Astrocyte of the cerebellum (primary cell): Measurements from ENCODE around the gene PHKG2.

Source experiments
- DNase-seq: peaks from one replicate; pipeline ENCODE4 v3.0.0-alpha.2; 2011; ENCODE audit warnings: low read depth
- H3K4me3 ChIP-seq: 2 replicates; pipeline ENCODE4 v1.5.1; 2011; ENCODE audit warnings: mild to moderate bottlenecking, low read depth, low read length, moderate library complexity
- in situ Hi-C: cut with HindIII; loops from 2 replicates; pipeline ENCODE4 v1.10.0; 2017; ENCODE audit warnings: low sequenced_read_pairs
- TF ChIP-seq, protein P1 (sequence below): IDR thresholded peaks from 2 replicates; pipeline ENCODE4 v1.5.1; 2012; ENCODE audit warnings: low read length, low read depth, moderate library complexity, mild to moderate bottlenecking; ENCODE audit errors: missing control alignments

The PHKG2 gene

DNA sequence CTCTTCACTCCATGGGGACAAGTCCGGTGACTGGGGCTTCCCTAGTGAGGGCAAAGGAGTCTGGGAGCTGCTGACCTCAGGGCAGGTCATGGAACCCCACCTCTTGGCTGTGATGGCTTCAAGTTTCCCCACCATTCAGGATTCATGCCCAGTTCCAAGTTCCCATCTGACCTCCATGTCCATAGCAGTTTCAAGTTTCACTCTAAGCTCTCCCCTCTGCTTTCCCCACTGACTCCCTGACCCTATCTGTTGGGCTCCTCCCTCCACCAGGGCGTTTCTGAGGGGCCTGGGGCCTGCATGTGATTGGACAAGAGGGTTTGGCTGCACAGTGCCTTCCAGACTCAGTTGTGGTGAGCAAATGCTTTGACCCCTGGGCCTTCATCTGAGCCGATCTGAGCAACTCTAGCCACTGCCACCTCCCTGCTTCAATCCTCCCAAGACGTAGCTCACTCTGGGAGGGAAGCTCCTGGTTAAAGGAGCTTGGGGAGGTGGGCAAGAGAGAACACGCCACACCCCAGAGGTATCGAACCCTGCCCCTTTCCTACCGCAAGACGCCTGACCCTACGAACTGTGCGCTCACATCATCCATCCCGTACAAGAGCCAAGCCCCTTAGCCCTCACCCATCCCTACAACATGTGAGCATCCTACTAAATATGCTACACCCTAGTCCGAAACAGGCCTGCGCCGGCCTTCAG is 30.5 kb downstream of the PHKG2 start:
- no peak for DNase-seq
- H3K4me3 ChIP-seq: no peak overlapping the region
- in situ Hi-C loops: no loop called here
- TF ChIP-seq, protein P1, sequence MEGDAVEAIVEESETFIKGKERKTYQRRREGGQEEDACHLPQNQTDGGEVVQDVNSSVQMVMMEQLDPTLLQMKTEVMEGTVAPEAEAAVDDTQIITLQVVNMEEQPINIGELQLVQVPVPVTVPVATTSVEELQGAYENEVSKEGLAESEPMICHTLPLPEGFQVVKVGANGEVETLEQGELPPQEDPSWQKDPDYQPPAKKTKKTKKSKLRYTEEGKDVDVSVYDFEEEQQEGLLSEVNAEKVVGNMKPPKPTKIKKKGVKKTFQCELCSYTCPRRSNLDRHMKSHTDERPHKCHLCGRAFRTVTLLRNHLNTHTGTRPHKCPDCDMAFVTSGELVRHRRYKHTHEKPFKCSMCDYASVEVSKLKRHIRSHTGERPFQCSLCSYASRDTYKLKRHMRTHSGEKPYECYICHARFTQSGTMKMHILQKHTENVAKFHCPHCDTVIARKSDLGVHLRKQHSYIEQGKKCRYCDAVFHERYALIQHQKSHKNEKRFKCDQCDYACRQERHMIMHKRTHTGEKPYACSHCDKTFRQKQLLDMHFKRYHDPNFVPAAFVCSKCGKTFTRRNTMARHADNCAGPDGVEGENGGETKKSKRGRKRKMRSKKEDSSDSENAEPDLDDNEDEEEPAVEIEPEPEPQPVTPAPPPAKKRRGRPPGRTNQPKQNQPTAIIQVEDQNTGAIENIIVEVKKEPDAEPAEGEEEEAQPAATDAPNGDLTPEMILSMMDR: no peak

DNA sequence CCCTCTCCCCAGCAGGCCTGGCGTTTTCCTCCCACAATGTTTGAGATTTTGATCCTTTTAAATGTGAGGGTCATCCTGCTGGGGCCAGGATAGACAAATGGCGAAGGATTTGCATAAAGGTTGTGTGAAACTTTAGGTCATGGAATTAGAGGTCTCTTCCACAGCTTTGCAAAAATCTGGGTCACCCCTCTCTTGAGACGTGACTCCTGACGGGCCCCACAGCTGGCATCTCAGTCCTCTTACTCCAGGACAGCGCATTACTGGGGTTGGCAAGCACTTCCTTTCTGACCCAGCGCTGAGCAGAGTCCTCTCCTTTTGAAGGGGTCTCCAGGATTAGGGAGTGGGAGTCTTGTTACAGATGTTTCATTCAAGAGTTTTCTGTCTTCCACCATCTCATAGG is 31.4 kb downstream of the PHKG2 start:
- no peak overlapping the region for H3K4me3 ChIP-seq
- DNase-seq: no peak
- TF ChIP-seq, protein P1: no peak
- in situ Hi-C loops: no loop called here

DNA sequence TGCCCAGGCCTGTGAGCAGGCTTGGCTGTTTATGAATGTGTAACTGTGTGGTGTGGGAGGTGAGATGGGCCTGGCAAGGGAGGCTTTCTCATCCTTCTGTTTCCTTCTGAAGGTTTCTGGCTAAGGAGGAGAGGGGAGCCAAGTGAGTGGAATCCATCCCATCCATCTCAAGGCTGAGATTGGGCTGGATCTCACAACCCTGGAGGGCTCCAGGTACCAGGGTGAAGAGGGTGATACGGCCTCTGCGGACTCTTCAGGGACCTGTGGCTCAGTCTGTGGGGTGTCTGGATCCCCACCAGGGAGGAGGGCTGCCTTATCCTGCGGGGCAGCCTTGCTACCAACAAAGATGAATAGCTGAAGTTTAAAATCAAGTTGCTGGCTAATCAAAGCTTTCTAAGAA is 31.8 kb downstream of the PHKG2 start:
- H3K4me3 ChIP-seq: no peak overlapping the region
- in situ Hi-C loops: loop anchor here (10.0 kb wide), 1 partner anchor 95 kb away; no protein-coding TSS in a partner anchor
- TF ChIP-seq, protein P1: no peak
- no peak for DNase-seq

DNA sequence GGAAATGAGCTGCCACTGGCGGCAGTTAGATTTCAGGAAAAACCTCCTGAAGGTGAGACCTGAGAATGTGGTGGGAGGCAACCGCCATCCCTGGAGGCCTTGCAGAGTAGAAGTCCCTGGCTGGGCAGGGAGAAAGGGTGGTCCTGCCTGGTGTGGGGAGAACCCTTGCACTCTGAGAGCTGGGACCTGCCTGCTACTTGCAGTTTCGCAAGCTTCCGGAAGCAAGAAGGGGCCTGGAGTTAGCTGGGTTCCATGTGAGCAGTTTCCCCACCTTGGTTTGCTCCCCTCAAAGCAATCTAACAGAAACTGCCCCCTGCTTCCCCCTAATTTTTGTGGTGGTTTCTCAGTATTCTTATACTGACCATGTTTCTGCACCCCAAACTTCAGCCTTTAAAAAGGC is 32.3 kb downstream of the PHKG2 start:
- no peak for DNase-seq
- in situ Hi-C loops: loop anchor here (10.0 kb wide), 1 partner anchor 94 kb away; no protein-coding TSS in a partner anchor
- TF ChIP-seq, protein P1: no peak
- H3K4me3 ChIP-seq: no peak overlapping the region

DNA sequence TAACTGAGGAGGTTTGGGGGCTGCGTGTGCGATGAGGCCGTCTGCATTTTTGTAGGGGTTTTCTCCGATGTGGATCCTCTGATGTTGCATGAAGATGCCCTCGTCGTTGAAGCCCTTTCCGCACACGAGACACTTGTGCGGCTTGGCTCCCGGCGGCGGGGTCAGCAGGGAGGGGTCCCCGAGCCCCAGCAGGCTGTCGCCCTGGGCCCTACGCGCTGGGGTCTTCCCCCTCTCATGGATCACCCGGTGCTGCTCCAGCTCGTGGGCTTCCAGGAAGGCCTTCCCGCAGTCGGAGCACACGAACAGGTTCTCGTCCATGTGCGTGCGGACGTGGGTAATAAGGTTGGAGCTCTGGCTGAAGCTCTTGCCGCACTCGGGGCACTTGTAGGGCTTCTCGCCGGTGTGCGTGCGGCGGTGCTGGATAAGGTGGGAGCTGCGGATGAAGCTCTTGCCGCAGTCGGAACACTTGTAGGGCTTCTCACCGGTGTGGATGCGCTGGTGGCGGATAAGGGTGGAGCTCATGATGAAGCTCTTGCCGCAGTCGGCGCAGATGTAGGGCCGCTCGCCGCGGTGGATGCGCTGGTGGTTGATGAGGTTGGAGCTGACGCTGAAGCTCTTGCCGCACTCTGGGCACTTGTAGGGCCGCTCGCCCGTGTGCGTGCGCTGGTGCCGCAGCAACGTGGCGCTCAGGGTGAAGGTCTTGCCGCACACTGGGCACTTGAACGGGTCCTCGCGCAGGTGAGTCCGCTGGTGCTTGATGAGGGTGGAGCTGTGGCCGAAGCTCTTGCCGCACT is 34.5 kb downstream of the PHKG2 start:
- DNase-seq: no peak
- no peak overlapping the region for H3K4me3 ChIP-seq
- TF ChIP-seq, protein P1: no peak
- in situ Hi-C loops: loop anchor here (10.0 kb wide), 1 partner anchor 92 kb away; no protein-coding TSS in a partner anchor

DNA sequence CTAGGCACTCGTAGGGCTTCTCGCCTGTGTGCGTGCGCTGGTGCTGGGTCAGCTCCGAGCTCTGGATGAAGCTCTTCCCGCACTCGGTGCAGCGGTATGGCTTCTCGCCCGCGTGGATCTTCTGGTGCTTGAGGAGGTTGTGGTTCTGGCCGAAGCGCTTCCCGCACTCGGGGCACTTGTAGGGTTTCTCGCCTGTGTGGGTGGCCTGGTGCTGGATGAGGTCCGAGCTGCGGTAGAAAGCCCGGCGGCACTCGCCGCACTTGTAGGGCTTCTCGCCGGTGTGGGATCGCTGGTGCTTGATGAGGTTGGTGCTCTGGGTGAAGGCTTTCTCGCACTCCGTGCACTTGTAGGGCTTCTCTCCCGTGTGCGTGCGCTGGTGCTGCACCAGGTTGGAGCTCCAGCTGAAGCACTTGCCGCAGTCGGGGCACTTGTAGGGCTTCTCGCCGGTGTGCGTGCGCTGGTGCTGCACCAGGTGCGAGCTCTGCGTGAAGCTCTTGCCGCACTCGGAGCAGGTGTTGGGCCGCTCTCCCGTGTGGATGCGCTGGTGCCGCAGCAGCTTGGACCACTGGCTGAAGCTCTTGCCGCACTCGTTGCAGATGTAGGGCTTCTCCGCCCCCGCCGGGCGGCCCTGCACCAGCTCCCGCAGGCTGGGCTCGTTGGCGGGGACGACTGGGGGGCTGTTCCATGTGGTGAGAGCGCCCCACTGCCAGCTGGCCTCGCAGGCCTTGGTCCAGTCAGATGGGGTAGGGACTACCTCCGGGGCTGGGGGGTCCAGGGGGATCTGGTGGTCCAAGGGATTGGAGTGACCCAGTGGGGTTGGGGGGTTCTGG is 35.3 kb downstream of the PHKG2 start:
- TF ChIP-seq, protein P1: no peak
- no peak for DNase-seq
- in situ Hi-C loops: loop anchor here (10.0 kb wide), 1 partner anchor 91 kb away; no protein-coding TSS in a partner anchor
- H3K4me3 ChIP-seq: no peak overlapping the region
